Adrenal gland (tissue), 12 donors: ENCODE measurements around the gene PLCB1. TPM values are rescaled to one million over a fixed set of nuclear protein-coding genes. Genes with fewer than 3 reads are reported as not detected.

ENCODE experiments used
- DNase-seq, 7 donors: peaks; one replicate each; pipeline ENCODE4 v3.0.0-alpha.2; 2019 to 2020
- H3K27ac ChIP-seq, 5 donors: fragments of 200-600 bp; sonication (generic) in 4 of 5; 1 replicate in 3 of 5; 2 replicates in 2 of 5; pipeline versions ENCODE4 v1.5.1 to v1.8.0; 2016 to 2020; ENCODE audit warnings: mild to moderate bottlenecking in 1 of 5
- H3K27me3 ChIP-seq: fragments of 200-600 bp; 2 replicates; pipeline ENCODE4 v1.8.0; 2021
- H3K36me3 ChIP-seq, 2 donors: fragments of 200-600 bp; replicated peaks in 1 of 2; 1 replicate in 1 of 2; 2 replicates in 1 of 2; pipeline versions ENCODE4 v1.5.1 to v1.8.0; 2018 to 2022
- H3K4me1 ChIP-seq, 2 donors: fragments of 200-600 bp; replicated peaks in 1 of 2; 1 replicate in 1 of 2; 2 replicates in 1 of 2; pipeline versions ENCODE4 v1.5.1 to v1.8.0; 2018 to 2021
- H3K4me3 ChIP-seq, 4 donors: fragments of 200-600 bp; sonication (generic) in 3 of 4; one replicate each; pipeline ENCODE4 v1.5.1; 2016 to 2018
- H3K9me3 ChIP-seq, 3 donors: fragments of 200-600 bp; sonication (generic) in 1 of 3; replicated peaks in 1 of 3; 1 replicate in 2 of 3; 2 replicates in 1 of 3; pipeline versions ENCODE4 v1.5.1 to v1.8.0; 2016 to 2021
- CTCF ChIP-seq, 6 experiments: fragments of 450-650 bp in 4 of 6; fragments of 200-600 bp in 2 of 6; sonication (generic) in 1 of 6; IDR thresholded peaks; 1 replicate in 5 of 6; 2 replicates in 1 of 6; pipeline versions ENCODE4 v1.5.1 to v1.8.0; 2016 to 2021; ENCODE audit warnings: antibody characterized with exemption in 6 of 6, mild to moderate bottlenecking in 2 of 6, moderate library complexity in 1 of 6
- POLR2A ChIP-seq, 2 donors: fragments of 450-650 bp; IDR thresholded peaks; one replicate each; pipeline ENCODE4 v1.6.1; 2017; ENCODE audit warnings: antibody characterized with exemption in 2 of 2, mild to moderate bottlenecking in 2 of 2, moderate library complexity in 1 of 2
- WGBS, 4 donors: extraction: QIAGEN DNeasy Blood & Tissue Kit in 2 of 4; methylation state at CpG; one replicate each; pipeline versions ENCODE4 v1.1.5 to v1.1.7; 2013 to 2017; 5-methylcytosine and 5-hydroxymethylcytosine counted together
- intact Hi-C, 2 donors: fragments of 100-400 bp; cut with DNase I; formaldehyde crosslinking; loops; one replicate each; pipeline versions ENCODE4 v1.14.1 to v1.15.0; 2022 to 2023
- polyA plus RNA-seq, 3 donors: library from polyadenylated mRNA; stranded (reverse); fragments of 200-250 nt in 2 of 3; fragments of 350-450 nt in 1 of 3; fragmentation: Illumina TruSeq in 1 of 3; extraction: RNeasy Lipid Tissue Mini Kit (QIAGEN cat#74804) in 1 of 3; gene quantifications; one replicate each; pipeline ENCODE4 v1.2.3, GENCODE V29; 2013 to 2014
- total RNA-seq, 9 donors: library from RNA; depleted of rRNA in 4 of 9; stranded (reverse); fragments of >200 nt in 4 of 9; fragments of 120-200 nt in 1 of 9; fragmentation: NEBNext Ultra II Directional in 1 of 9; extraction: Animal tissue kit (Norgen Biotek cat#: 25700) in 1 of 9; gene quantifications; one replicate each; pipeline versions ENCODE4 v1.1.0 to v1.2.4, GENCODE V29; 2013 to 2023
- donor health status: healthy with polysubstance abuse.
- donor health status: Bipolar disorder and iron deficiency.
- donor health status: DM: yes; HTN: yes; CAD: no.
- donor health status: DM: no; HTN: no; CAD: no.
- donor health status: DM: no; HTN: no; CAD: no.
- donor health status: DM: yes; HTN: yes; CAD: no.

PLCB1 gene
- total and polyA plus RNA-seq, 12 donors: 7.7 to 56.6 (median 27.9) TPM

DNA sequence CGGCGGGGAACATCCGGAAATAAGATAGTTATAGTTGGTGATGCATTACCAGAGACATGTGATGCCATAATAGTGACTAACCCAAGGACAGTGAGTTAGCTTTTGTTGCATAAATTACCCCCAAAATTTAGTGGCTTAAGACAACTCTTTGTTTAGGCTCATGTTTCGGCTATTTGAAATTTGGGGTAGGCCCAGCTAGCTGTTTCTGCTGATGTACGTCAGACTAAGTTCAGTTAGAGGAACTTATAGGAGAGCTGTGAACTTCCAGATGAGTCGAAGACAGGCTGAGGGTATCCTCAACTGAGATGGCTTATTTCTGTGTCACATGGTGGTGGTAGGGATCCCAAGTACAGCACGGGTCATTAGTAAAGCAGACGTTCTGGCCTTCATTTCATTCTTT is 366.5 kb downstream of the PLCB1 start:
- intact Hi-C loops: no loop called here

GRCh38 chr20:8504030-8504429 is 372.0 kb downstream of the PLCB1 start:
- H3K27me3 ChIP-seq: no peaks in the 10 kb centered on the region
- H3K4me1 ChIP-seq: no peaks in the 10 kb centered on the region
- no peaks in the 10 kb centered on the region for H3K9me3 ChIP-seq
- H3K27ac ChIP-seq: no peak overlapping the region
- no peak for DNase-seq
- no peaks in the 10 kb centered on the region for H3K36me3 ChIP-seq
- 71 to 91% (median 83%) methylated on average over 5 of the region's 5 CpGs for WGBS, 4 donors
- H3K4me3 ChIP-seq: no peak overlapping the region
- TF ChIP-seq CTCF (IDR thresholded peaks at IDR 0.05) (no peak), POLR2A (IDR thresholded peaks at IDR 0.05) (no peak)
- intact Hi-C loops: no loop called here

More for the DNA sequence above, 366.5 kb downstream of the PLCB1 start:
- 92 to 94% (median 93%) methylated on average over 8 of the region's 8 CpGs for WGBS, 4 donors
- Histone ChIP-seq H3K9me3 (no peaks in the 10 kb centered on the region), H3K36me3 (no peaks in the 10 kb centered on the region), H3K27me3 (no peaks in the 10 kb centered on the region), H3K27ac (no peak overlapping the region), H3K4me3 (no peak overlapping the region), H3K4me1 (peaks cover 0 to 4% of the 10 kb centered on the region in 2 donors)
- no peak for DNase-seq
- TF ChIP-seq CTCF (IDR thresholded peaks at IDR 0.05) (no peak), POLR2A (IDR thresholded peaks at IDR 0.05) (no peak)

DNA sequence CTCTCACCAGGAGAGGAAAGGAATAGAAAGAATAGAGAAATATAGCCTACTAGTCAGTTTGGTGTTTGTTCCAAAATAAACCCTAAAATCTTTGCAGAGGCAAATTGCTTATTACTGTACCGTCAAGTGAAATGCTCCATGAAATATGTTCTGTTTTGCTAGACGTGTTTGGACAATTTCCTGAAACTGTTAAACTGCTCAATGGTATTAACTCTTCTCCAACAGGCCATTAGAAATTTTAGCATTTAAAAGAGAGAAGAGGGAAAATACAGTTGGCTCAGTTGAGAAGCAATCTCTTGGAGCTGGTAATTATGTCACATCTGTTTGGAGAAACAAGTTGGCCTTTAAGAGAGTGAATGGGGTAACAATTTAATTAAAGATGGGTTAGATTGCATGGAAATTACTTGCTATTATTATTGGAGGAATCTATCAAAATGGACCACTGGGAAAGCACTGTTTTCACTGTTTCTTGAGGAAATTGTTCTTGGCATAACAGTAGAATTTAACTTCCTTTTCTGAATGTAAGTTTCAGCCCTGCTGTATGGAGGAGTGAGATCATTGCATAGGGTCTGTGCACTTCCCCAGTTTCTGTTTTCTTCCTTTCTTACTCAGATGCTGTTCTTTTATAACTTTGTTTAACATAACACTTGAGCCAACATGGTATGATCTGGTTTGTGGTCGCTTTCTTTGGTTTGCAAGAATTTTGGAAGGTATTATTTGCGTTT is 373.6 kb downstream of the PLCB1 start:
- Histone ChIP-seq H3K4me3 (no peak overlapping the region), H3K36me3 (no peaks in the 10 kb centered on the region), H3K27ac (no peak overlapping the region), H3K27me3 (no peaks in the 10 kb centered on the region), H3K9me3 (no peaks in the 10 kb centered on the region), H3K4me1 (peaks cover 0 to 6% of the 10 kb centered on the region in 2 donors)
- 81 to 84% (median 82%) methylated on average over 4 of the region's 4 CpGs for WGBS, 4 donors
- intact Hi-C loops: no loop called here
- DNase-seq: no peak
- TF ChIP-seq POLR2A (IDR thresholded peaks at IDR 0.05) (no peak), CTCF (IDR thresholded peaks at IDR 0.05) (no peak)

DNA sequence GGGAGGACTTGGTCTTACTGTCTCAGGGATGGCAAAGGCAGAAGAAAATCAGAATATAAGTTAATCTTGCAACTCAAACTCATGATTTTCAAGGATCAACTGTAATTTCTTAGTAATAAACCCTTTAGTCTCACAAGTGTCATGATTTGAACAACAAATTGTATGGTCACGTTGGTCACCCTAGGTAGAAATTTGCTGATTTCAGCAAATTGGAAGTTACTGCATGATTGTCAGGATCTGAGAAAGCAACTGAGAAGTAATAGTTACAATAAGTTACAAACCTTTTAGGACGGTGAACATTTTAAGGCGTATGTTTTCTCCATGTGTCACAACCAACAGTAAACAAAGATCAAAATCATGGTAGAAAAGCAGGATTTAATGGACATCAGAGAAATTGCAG is 375.2 kb downstream of the PLCB1 start:
- DNase-seq: no peak
- intact Hi-C loops: no loop called here
- Histone ChIP-seq H3K27ac (no peak overlapping the region), H3K9me3 (no peaks in the 10 kb centered on the region), H3K36me3 (no peaks in the 10 kb centered on the region), H3K4me1 (peaks cover 0 to 6% of the 10 kb centered on the region in 2 donors), H3K4me3 (no peak overlapping the region), H3K27me3 (no peaks in the 10 kb centered on the region)
- TF ChIP-seq POLR2A (IDR thresholded peaks at IDR 0.05): no peak
- no peak for TF ChIP-seq CTCF (IDR thresholded peaks at IDR 0.05)
- whole genome bisulfite sequencing, 4 donors: 96 to 98% (median 97%) methylated on average over 3 of the region's 3 CpGs
